GM13977 (cell line): ENCODE results near the gene AACS.

Experiments
- DNase-seq: peaks from one replicate; pipeline ENCODE4 v3.0.0; 2012; ENCODE audit warnings: low spot score
- CTCF ChIP-seq: IDR thresholded peaks from 2 replicates; pipeline ENCODE4 v1.5.1; 2012; ENCODE audit warnings: mild to moderate bottlenecking, control low read depth; ENCODE audit not compliant: insufficient read depth; ENCODE audit errors: extremely low read depth, missing control alignments
- in situ Hi-C: fragments of 300-500 bp; cut with MboI; formaldehyde crosslinking; loops from one replicate; pipeline ENCODE4 v1.12.0; 2022; ENCODE audit warnings: low sequenced_read_pairs, low pct_unique_long_range_greater_than_20kb, mixed read lengths, inconsistent platforms; ENCODE audit not compliant: unreplicated experiment

The AACS gene

GRCh38 chr12:125089626-125090025, 24.4 kb downstream of the AACS start:
- DNase-seq: no peak
- TF ChIP-seq CTCF: no peak
- in situ Hi-C loops: no loop called here

GRCh38 chr12:125090437-125090836, 25.2 kb downstream of the AACS start:
- TF ChIP-seq CTCF: no peak
- in situ Hi-C loops: no loop called here
- DNase-seq: no peak

DNA sequence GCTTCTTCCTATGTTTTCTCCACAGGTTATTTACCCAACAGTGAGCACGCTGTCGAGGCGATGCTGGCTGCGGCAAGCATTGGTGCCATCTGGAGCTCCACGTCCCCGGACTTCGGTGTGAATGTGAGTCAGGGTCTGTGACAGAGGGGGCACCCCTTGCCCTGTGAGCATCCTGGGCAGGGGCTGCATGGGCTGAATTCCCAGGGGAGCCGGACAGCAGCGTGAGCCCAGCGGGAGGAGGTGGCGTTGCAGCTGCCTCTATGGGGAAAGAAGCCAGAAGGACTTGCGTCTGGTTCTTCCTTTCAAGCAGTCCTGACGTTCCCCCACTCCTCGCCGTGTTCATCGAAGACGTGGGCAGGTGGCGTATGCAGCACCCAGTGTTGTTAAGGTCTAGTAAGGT, 26.2 kb downstream of the AACS start:
- no peak for DNase-seq
- TF ChIP-seq CTCF: no peak
- in situ Hi-C loops: no loop called here

- in situ Hi-C loops: no loop called here
- no peak for DNase-seq
- TF ChIP-seq CTCF: no peak
Measured at GRCh38 chr12:125092108-125092871, 27.1 kb downstream of the AACS start.

DNA sequence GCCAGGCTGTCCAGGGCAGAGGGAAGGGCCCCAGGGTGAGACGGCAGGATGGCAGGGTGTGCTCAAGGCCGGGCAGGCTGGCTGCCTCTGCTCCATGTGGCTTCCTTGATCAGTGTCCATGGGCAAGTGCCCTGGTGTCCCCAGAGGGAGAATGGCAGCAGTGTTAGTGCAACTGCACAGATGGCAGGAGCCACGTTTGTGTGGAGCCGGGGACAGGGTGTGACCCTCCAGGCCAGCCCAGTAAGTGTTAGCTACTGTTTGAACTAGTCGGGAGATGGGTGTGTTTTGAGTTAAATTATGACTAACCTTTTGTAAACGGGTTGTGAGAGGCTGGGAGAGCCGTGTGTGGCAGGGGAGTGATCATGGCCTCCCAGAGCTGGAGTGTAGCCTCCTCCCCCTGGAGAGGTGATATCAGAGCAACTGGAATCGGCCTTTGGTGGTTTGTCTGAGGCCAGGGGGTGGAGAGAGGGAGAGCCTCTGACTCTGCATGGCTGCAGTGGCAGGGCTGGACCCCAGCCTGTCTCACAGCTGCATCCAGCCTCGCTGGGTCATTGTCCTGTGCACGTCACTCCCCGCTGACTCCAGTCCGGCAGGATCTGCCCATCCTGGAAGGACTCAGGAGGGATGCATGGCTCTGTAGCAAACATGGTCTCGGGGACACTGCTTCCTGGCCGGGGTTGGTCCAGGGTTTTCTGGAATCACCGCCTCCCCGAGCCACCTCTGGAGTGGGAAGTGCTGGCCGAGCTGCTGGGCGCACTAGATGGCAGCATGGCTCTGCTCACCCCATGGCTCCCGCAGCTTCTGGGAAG, 27.8 kb downstream of the AACS start:
- no peak for DNase-seq
- TF ChIP-seq CTCF: no peak
- in situ Hi-C loops: no loop called here

DNA sequence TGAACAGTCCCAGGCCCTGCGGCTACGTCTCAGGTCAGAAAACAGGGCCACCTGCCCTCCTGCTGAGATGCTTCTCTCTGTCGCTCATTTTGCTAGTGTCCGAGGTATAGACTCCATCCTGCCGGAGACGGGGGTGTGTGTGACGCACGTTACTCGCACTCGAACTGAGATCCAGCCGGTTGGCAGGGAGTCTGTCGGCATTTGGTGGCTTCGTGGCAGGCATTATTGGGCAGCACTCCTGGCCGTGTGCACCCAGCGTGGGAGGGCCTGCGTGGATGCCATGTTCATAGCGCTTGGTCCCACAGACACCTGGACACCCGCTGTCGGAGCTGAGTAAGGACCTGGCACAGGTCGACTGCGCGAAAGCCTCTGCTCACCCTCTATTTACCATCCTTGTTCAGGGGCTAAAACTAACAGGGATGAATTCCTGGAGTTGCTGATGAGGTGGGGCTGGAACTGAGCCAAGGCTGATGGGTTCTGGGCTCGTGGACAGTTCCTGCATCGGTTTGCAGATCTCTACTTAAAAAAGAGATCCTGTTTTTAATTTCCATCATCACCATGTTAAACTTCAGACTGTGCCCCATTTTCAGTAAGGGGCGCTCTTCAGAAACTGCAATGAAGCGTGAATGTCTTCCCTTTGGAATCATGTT, 28.6 kb downstream of the AACS start:
- in situ Hi-C loops: no loop called here
- no peak for DNase-seq
- TF ChIP-seq CTCF: no peak
